NCI-H2196 (cell line): ENCODE results near the gene PSMA7.
A peak's percentile ranks its signal among the peaks of the same experiment; 100 is the strongest.

Source experiments
- DNase-seq: peaks from one replicate; lab custom pipeline; 2025; ENCODE audit not compliant: unreplicated experiment; lab: John Stamatoyannopoulos, UW

PSMA7 gene

DNA sequence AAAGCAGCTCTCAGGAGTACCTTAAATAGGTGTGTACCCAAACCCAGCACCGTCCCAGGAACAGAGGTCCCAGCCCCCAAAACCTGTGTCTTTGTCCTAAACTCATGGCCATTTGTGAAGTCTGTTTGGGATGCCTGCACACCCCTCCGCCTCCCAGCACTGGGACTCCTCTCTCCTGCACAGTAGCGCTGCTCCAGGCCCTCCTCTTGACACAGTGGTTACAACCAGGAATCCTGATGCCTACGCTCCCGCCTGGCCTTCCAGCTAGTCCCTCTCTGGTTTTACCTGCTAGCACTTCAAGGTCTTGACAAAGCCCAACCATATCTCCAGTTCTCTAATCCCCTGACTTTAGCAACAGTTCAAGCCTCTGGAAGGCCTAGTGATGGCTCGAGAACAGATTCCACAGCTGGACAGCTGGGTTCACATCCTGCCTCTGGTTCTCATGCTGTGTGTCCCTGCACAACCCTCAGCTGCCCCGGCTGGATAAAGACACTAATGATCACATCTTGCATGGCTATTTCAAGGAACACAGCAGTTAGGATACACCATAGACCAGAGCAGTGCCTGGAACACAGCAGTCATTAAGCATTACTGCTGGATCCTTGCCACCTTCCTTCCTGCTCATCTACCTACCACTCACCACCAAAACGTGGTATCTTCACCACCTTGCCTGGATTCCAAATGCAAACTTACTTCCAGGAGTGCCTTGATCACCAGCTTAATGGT is 5.6 kb downstream of the PSMA7 start:
- no peak for DNase-seq

DNA sequence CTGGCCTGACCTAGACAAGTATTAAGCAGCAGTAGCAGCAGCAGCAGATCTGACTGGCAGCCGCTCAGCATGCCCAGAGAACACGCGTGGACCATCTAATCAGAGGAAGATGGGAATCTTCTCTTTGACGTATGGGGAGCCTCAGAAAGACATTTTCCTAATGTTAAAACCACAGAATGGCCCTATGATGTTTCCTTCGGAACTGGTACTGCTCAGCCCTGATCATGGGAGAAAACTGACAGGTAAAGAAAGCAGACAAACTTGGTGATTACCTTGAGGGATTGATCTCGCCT is 6.2 kb downstream of the PSMA7 start:
- no peak for DNase-seq

DNA sequence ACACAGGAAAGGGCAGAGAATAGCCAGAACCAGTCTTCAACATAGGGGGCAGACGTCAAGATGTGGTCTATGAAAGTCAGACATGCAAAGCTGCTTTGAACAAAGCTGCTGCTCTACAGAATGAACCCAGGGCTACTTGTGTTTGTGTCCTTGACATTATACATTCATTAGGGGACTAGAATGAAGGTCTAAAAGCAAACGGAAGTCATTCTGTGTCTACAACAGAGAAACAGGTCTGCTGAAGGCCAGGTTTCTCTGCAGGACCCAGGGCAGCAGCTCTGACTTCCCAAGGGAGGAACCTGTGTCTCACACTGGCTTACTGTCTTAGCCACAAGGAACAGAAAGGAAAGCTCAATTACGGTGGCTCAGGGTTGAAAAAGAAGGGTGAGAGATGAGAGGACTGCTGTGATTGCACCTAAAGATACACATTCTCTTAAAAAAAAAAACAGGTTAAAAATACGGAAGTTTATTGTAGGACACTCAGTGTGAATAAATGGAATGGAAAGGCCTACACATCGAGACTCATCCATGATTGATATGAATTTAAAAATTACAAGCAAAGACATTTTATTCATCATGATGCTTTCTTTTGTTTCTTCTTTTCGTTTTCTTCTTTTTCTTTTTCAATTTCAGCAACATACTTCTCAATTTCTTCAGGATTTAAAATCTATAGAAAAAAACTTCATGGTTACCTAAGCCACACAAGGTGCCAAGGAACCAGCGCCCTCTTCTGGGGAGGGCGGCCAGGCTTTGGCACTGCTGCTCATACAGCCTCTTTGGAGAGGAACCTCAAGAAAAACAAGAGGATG is 6.7 kb downstream of the PSMA7 start:
- DNase-seq: peak; percentile 69

DNA sequence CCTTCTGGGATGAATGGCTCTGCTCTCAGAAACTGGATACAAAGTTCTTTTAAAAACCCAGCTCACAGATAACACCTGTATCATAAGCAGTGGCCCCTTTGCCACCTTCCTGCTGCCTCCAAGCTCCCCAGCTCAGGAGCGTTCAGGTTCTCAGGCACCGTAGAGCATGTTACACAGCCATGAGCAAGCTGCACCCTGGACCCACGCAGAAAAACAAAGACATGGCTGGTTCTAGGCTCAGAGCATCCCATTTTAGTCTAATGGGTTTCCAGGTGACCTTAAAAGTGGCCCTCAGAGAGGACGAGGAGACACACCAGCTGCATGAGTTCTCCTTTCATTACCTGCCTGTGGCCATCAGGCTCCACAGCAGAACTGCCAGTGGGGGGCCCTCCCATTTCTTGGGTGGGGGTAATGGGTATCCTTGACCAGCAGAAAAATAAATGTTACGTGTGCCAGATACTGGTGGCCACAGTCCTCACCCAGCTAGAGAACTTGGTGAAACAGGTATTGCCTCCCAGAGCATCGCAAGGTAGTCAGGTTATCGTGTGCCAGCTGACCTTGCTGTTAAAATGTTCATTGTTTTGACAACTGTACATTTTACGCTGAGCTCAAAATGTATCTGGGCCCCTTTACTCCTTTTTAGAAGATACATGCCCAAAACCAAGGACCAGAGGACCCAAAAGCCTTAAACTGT is 7.5 kb downstream of the PSMA7 start:
- DNase-seq: no peak

DNA sequence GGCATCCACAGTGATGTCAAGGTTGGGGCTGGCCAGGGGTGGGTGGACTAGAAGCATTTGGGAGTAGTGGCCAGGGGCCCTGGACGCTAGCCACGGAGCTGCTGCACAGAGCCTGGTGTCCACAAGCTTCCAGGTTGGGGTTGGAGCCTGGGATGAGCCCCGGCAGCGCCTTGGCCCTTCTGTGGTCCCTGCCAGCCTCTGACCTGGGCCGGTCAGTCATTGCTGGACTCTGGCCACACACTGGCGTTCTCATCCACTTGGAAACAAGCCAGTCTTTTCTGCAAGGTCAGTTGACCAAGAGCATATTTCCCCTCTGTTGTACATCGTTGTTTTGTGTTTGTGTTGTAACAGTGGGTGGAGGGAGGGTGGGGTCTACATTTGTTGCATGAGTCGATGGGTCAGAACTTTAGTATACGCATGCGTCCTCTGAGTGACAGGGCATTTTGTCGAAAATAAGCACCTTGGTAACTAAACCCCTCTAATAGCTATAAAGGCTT is 8.4 kb downstream of the PSMA7 start:
- DNase-seq: no peak

DNA sequence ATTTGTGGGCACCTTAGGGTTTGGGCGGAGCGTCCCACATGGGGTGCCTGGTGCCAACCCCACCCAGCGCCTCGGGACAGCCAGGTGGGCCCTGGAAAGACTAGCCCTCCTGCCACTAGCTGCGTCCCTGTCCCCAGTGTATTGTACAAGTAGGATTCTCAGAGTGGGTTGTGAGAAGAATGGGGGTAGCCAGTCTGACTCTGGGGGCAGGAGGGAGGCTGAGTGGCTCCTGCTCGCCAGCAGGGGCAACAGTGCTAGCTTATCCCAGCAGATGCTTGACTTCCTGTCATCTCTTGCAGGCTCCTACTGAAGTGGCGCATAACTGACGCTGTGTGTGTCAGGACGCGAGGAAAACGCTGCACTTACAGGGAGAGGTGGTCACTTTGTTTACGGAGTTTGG is 9.3 kb downstream of the PSMA7 start:
- DNase-seq: no peak

DNA sequence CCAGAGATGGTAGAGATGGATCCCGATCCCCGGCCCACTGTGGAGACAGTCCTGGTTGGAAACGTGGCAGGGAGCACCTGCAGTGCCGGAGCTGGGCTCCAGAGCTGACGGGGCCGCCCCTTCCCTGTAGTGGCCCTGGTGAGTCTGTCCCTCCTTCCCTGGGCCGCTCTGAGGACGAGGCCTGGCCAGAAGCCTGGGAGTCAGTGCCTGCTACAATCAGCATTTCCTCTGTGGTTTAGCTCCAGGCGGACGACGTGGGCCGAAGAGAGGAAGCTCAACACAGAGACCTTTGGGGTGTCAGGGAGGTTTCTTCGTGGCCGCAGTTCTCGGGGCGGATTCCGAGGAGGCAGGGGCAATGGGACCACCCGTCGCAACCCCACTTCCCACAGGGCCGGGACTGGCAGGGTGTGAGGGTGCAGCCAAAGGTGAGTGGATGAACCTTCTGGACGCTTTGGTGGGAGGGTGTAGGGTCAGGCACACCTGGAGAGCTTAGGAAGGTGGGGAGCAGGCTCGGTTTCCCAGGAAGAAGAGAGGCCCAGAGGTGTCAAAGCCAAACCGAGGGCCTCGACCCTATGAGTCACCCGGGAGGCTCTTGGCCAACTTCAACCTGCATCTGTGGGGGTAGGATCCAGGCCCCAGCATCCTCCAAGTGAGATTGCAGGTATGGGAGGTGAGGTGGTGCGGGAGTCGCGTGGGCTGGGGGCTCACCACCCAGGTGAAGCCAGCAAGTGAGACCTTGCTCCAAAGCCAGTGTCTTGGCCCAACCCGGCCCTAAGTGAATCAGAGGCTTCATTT is 9.9 kb downstream of the PSMA7 start:
- no peak for DNase-seq

DNA sequence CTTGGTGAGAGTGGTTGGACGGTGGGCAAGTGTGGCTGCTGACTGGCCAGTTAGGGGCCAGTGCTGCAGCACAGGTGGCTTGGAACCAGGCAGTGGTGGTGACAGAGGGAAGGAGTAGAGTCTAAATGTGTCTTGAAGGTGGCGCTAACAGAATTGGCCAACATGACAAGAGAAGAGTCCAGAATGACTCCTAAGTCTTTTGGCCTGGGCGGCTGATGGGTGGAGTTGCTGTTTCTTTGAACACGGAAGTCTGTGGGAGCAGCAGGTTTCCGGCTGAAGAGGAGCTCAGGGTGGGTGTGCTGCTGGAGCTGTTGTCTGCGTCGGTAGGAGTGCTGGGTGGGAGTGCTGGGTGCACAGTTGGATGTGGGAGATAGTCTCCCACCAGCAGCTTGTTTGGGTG is 10.8 kb downstream of the PSMA7 start:
- no peak for DNase-seq

DNA sequence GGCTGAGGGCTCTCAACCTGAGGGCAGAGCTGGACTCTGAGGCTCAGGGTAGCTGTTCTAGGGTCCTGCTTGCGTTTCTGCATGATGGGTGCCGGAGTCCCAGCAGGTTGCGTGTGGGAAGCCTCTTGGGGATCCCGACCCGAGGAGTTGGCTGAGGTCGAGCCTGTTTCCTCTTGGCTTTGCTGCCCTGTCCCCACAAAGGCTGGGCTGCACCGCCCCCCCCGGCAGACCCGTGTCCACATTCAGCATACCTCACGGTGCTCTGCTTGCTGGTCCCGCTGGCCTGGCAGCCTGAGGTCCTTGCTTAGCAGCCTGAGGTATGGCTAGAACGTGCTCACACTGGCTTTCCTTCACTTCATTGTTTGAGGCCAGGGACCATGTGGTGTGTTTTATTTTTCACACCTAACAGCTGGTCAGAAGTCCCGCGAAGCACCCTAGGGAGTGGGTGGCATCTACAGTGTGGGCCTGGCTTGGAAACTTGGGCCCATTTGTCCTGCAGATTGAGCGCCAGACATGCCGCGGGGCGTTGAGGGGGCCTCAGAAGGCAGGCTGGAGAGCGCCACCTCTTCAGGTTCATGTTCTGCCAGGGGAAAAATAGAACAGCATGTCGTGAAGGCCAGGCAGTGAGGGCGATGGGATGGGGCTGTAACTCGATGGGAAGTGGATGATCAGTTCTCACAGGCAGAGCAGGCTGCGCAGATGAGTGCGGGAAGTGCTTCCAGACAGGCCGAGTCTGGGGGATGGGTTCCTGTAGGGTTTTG is 11.5 kb downstream of the PSMA7 start:
- DNase-seq: no peak

DNA sequence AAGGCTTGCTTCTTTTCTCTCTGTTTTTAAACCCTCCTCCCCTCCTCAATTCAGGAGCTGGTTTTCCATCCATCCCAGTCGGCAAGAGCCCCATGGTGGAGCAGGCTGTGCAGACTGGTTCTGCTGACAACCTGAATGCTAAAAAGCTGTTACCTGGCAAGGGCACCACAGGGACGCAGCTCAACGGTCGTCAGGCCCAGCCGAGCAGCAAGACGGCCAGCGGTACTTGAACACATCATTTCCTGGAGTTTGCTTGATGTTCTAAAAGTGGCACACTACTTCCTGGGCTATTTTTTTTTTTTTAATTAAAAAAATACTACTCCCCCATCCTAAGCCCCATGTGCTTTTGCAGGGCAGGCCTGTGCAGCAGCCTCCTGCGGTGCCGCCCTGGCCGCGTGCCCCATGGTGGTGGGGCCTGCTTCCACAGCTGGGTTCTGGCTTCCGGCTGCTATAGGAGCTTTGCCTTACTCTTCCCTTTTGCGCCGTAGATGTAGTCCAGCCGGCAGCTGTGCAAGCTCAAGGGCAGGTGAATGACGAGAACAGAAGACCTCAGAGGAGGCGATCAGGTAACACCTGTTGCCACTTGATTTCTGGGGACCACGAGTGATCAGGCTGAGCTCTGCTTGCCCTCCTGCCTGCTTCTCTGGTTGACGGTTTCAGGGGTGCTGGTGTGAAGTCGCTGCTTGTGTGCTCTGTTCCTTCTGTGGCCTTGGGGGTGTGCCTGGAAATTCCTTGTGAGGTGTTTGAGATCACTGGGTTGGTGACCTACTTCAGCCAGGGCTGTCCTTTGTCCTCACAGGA is 13.3 kb downstream of the PSMA7 start:
- DNase-seq: no peak

DNA sequence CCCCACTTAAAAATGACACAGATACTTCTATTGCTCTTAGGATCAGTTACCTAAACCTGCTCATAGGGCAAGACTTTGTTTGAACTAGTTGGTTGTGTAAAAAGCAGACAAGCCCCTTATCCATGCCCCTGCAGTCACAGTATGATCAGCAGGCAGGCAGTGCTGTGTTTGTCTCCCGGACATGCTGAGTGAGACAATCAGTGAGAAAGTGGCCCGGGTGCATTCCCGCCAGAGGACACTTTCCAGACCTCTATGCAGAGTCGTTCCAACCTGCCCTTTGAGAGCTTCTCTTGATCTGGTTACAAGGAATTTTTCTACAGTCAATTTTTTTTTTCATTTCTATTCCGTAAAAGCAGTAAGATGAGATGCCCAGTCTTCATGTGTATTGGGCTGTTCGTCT is 14.7 kb downstream of the PSMA7 start:
- no peak for DNase-seq

DNA sequence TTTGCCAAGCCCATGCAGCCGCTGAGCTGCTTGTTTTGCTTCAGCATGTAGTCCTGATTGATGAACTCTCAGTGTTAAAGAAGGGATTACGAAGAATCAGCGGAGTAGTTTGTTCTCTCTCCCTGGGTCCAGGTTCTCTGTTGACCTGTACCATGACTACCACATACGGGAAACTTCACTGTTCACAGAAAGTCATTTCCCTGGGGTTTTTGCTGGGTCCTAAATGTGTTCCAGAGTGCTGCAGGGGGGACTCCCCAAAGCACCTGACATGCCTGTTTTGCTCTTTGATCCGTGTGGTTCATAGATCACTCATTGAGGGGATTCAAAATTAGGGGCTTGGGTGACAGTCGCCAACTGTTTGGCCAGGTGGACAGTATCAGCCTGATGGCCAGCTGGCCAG is 15.4 kb downstream of the PSMA7 start:
- DNase-seq: no peak

DNA sequence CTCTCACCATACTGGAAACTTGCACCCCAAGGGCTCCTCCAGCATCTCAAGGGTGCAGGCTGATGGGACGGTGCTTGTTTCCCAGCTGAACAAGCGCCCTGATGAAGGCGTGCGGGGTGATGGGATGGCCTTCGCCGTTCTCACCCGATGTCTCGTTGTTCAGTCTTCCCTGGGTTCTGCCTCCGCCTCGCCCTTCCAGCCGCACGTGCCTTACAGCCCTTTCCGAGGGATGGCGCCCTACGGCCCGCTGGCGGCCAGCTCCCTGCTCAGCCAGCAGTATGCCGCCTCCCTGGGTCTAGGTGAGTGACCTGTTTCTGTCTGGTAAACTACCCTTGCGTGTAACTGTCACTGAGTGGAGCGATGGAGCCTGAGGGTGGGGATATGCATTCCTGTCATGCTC is 17.1 kb downstream of the PSMA7 start:
- no peak for DNase-seq

DNA sequence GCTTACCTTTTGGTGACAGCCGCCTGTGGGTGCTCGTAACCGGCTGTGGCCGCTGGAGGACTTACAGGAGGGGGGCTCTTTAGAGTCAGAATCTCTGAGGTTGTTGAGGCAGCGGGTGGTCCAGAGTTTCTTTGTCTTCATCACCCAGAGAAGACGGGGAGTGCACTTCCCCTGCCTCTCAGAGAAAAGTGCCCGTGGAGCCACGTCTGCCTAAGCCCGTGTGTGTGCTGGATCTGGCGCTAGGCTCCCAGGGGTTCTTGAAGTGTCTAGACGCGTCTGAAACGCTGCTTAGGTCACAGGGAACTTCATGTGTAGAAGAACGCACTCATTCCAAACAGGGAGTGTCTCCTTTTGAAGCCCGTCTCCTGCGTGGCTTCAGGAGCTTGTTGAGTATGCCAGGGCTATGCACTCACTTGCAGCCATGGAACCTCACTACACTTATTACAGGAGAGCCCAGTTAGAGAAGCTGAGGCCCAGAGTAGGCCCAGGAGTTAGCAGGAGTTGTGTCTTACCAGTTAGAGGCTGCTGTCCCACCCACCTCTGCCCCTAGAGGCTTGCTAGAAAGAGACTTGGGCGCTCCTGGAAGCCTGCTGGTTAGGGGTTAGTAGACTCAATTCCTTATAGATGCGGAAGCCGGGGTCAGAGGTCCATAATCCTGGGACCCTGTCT is 19.6 kb downstream of the PSMA7 start:
- no peak for DNase-seq

DNA sequence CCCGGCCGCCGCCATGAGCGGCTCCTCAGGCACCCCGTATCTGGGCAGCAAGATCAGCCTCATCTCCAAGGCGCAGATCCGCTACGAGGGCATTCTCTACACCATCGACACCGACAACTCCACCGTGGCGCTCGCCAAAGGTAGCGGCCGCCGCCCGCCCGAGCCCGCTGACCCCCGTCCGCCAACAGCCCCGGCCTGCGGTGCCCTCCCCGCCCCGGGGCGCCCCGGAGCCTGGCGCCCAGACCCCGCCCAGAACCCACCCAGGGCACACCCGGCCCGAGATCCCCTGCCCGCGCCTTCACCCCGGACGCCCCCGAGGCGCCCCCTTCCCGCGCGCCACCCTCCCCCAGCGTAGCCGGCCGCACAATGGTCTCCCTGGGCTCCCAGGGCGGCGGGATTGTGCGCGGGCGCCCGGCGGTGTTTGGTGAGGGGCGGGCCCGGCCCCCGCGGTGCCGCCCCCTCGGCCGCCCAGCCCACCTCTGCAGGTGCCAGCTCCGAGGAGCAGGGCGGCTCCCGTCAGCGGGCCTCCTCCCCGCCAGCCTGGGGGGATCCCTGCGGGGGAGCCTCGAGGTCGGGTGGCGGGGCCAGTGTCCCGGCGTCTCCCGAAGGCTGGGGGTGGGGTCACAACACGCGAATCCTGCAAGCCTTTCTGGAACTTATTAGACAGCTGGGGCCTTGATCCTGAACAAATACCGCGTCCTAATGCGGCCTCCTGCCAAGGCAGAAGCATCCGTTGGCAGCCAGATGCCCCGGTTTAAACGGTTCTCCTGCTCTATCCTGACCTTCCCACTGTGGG is 20.3 kb downstream of the PSMA7 start:
- peak; percentile 62 for DNase-seq

DNA sequence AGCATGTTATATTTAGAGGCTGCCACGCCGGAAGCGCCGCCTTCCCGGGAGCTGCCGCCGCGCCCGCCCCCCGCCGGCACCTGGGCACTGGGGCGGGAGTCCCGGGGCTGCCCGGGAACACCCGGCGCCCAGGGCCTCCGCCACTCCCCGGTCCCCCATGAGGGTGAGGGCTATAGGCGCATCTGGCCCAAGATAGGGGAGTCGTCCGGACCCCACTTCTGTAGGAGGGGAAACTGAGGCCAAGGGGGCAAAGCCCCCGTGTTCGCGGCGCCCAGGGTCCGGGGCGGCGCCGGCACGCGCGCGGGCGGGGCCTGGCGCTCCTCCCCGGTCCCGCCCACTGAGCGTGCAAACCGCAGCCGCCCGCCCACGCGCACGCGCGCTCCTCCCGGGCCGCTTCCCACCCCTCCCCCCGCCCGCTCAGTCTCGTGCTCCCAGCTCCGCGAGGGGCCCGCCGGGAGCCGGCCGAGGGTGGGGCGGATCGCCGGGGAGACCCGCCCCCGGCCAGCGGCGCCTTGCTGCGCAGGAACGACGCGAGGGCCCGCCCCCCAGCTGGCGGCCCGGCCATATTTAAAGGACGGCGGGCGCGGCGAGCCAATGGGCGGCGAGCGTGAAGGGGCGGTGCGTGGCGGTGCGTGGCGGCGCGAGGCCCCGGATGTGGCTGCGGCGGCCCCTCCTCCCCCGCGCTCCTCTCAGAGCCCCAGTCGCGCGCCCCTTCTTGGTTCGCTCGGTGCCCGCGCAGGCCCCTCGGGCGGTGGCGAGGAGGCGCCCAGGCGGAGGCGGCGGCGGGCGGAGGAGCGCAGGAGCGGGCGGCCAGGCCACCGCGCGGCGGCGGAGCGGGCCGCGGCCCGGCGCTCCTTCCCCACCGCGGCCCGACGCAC is 21.2 kb downstream of the PSMA7 start, which contains the start of gene LSM14B:
Gene LSM14B, plus strand, starts transcription at position 700 of the 878 bp plus-strand sequence. CDS start 192 bp downstream, outside the sequence.
- peak; percentile 98 for DNase-seq
